HG03558 (cell line): Measurements from ENCODE around the gene ARAP1.

Experiments
- ATAC-seq: cut with Tn5 transposase; IDR thresholded peaks from one replicate; pipeline ENCODE4 v1.9.1; 2021; ENCODE audit warnings: moderate number of reproducible peaks; ENCODE audit not compliant: unreplicated experiment; ENCODE audit errors: extremely low read depth

The ARAP1 gene

GRCh38 chr11:72780296-72781062 is 28.3 kb upstream of the ARAP1 start:
- no peak for ATAC-seq

GRCh38 chr11:72779495-72780128 is 27.4 kb upstream of the ARAP1 start:
- ATAC-seq = no peak

GRCh38 chr11:72778535-72779494 is 26.6 kb upstream of the ARAP1 start:
- no peak for ATAC-seq

DNA sequence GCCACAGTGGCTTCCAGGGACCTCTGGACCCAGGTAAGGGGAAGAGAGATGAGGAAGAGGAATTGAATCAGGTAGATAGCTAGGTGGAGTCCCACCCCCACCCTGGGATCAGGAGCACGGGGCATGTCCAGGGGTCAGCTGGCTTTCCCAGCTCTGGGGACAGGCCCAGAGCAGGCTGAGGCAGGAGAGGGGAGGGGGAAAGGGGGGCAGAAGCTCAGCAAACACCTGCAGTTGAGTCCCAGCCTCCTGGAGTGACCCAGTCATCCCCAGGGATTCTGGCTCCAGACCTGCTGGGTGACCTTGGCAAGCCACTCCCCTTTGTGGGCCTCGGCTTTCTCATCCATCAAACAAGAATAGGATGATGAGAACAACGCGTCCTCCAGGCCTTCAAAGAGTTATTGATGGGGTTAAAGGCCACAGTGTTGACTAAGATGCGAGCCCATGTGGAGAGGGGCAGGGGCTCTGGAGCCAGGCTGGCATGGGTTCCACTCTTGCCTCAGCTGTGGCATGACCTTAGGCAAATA is 25.6 kb upstream of the ARAP1 start:
- ATAC-seq = no peak

DNA sequence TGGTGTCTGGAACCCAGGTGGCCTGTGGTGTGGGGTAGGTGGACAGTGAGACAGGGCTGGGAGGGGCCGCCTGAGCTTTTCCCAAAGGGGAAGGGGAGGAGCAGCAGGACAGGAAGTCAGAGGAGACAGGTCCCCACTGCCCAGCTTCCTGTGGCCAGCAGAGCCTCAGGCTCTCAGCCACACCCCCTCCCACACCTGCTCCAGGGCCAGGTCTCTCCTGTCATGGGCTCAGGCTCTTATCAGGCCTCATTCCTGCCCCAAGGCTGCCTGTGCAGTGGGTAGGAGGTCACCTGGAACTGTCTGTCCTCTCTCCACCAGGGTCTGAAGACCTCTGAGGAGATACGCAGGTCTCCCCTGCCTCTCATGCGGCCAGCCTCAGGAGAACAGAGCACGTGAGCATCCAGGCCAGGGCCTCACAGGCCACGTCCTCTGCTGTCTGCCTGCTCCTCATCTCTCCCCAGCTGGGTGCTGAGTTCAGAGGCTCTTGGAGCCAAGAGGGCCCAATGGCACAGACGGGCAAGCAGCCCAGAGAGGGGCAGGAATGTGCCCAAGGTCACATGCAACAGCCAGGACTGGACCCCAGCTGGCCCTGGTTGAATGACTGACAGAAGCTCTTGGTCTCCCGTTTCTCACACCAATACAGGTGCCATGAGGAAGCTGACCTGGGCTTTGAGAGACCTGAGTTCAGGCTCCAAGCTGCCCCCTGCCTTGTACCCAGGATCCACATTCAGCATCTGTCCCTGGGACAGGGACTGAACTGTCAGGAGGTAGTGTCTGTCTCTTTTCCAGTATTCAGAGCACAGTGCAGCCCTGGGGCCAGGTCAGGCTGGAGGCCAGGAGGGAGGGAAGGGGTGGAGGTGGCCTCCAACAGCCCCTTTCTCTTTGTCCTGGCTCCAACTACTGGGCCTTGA is 24.9 kb upstream of the ARAP1 start:
- ATAC-seq = no peak

DNA sequence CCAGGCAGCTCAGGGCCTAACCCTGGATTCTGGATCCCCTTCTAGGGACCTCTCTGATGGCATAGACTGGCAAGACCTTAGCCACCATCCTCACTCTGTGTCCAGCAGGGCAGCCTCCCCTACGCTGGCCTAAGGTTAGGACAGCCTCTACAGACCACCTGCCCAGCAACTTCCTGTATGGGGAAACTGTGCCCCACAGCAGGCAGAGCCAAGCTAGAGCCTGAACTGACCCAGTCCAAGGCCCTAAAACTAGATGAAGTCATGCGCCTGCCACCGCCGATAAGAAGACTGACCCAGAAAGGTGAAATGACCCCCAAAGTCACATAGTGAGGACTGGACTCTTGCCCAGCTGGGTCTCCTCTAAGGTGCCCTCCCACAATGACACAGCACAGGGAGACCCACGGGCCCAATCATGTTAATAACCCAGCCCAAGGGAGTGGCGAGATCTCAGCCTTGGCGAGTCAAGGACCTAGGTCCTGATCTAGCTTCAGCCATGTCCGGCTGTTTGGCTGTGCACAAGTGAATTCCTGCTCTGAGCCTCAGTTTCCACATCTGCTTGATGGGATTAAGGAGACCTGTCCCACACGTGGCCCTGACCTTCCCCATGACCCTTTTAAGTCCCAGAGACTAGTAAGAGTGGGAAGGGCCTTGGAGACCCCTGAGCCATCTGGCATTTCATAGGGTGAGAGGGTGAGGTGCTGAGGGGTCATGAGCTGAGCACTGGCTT is 24.1 kb upstream of the ARAP1 start:
- ATAC-seq = no peak

DNA sequence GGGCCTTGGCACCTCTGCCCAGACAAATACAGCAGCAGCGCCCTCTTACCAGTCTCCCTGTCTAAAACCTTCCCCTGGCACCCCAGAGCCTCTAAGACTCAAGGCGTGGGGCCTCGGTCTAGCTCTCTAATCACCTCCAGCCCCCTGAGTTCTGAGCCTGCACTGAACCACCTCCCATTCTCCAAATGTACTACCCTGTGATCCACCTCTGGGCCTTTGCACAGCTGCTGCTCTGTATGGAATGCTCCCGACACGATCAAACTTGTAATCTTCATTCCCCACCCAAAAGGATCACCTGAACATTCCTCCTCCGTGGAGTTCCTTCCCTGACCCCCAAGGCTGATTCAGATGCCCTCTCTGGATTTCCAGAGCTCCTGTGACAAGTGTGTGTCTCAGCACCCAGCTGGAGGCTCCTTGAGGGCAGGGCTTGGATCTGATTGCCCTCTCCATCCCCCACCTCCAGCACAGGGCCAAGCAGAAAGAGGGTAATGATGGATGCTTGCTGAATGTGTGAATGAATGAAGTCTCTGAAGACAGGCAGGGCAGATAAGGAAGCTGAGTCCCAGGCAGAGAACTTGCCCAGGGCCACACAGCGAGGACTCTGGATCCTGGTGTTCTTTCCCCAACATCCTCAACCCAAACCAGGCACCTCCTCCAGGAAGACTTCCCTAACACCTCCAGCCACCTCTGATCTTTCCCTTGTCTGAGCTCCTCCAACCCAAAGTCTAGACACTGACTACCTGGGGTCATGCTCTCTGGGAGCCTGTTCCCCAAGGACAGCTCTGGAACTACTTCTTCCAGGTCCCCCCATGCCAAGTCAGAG is 23.3 kb upstream of the ARAP1 start:
- no peak for ATAC-seq

GRCh38 chr11:72774499-72774898 is 22.3 kb upstream of the ARAP1 start:
- ATAC-seq = no peak

DNA sequence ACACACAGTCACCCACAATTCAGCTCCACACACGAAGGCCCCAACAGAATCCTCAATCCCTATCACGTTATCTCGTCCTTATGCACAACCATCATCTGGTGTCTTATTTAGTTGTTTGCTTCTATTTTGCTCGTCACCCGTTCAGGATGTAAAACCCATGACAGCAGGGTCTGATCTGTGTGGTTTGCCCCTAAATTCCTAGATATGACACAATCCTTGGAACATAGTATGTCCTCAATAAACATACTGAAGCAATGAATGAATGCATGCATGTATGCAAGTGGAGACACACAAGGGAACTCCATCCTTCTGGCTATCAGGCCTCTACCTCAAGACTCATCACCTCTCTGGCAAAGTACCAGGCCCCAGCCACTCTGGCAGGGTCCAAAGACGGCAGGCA is 21.5 kb upstream of the ARAP1 start:
- no peak for ATAC-seq

DNA sequence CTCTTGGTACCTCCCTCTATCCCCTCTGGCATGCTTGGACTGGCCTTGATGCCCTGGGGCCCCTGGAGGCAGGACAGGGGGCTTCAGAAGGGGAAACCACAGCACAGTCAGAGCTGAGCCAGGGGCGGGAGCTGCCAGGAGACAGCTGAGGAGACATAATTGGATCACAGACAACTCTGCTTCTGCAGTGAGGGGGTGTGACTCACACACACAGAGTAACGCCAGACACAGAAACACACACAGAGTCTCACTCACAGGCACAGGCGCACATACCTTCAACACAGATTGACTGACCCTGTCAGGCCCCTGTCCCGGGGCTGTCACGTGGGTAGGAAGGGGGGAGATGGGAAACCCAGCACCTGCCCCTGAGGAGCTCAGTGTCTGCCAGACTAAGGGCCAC is 21.1 kb upstream of the ARAP1 start:
- no peak for ATAC-seq

DNA sequence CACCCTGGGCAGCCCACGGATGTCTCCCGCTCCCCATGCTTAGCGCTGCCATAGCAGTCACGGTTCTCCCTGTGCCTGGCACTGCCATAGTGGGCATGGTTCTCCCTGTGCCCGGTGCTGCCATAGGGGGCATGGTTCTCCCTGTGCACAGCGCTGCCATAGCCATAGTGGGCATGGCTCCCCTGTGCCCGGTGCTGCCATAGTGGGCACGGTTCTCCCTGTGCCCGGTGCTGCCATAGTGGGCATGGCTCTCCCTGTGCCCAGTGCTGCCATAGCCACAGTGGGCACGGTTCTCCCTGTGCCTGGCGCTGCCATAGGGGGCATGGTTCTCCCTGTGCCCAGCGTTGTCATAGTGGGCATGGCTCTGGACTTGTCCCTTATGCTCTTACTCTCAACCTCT is 19.9 kb upstream of the ARAP1 start:
- ATAC-seq = no peak

GRCh38 chr11:72771507-72771906 is 19.3 kb upstream of the ARAP1 start:
- no peak for ATAC-seq

DNA sequence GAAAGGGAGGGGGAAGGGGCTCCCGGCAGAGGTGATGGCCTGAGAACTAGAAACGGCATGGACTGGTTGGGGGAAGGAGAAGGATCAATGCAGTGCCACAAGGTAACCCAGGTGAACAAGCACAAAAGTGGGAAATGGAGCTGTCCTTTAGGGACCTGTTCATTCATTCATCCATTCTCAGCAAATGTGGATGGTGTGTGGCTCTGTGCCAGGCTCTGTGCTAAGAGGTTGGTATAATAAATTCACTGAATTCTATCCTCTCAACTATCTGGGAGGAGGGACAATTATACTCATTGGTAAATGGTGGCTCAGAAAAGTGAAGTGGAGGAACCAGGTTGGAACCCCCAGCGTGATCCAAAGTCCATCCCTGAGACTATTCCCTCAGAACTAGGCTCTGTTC is 18.6 kb upstream of the ARAP1 start:
- ATAC-seq = no peak

DNA sequence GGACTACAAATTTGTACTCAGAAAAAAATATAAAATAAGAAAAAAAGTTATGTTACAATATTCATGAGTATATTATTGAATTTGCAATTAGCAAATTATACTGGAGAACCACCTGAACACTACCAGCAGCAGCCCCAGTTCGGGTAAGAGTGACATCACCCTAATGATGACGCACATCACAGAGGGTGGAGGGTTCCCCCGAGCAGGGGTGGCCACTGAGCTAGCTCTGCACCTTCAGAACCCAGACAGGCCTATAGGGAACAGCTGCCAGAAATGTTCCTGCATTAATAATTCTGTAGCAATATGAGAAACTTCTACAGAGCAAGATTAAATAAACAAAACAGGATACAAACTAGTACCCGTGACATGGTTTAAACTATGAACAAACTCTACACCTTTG is 17.5 kb upstream of the ARAP1 start:
- ATAC-seq = no peak

- no peak for ATAC-seq
Measured at GRCh38 chr11:72768581-72768980, 16.4 kb upstream of the ARAP1 start.

- ATAC-seq = no peak
Measured at GRCh38 chr11:72767203-72768062, 15.2 kb upstream of the ARAP1 start.

GRCh38 chr11:72766152-72766902 is 14.1 kb upstream of the ARAP1 start:
- ATAC-seq = no peak
